Occipital lobe (tissue), 2 donors: ENCODE measurements around the gene CTDNEP1. TPM values are rescaled to one million over a fixed set of nuclear protein-coding genes. Genes with fewer than 3 reads are reported as not detected.
"Not testable (repeated sequence)": the region's sequence is repeated elsewhere in the genome, so short reads cannot be mapped to it uniquely, and the experiment has no call there.

Experiments
- DNase-seq: peaks from one replicate; lab custom pipeline; 2025; lab: John Stamatoyannopoulos, UW
- total RNA-seq: library from RNA; depleted of rRNA; stranded (reverse); fragments of >200 nt; gene quantifications from one replicate; pipeline ENCODE4 v1.2.3, GENCODE V29; 2014

Gene CTDNEP1
- total RNA-seq, 1 donor from 2014 or later, result 26.5 TPM

GRCh38 chr17:7249214-7249613, 2.3 kb downstream of the CTDNEP1 start:
- DNase-seq, result no peak

- no peak for DNase-seq
Observed at GRCh38 chr17:7248796-7249195, 2.7 kb downstream of the CTDNEP1 start.

GRCh38 chr17:7246779-7247178, 4.8 kb downstream of the CTDNEP1 start:
- DNase-seq, result no peak

- DNase-seq, result not testable (repeated sequence)
Observed at GRCh38 chr17:7243838-7244237, 7.7 kb downstream of the CTDNEP1 start.

GRCh38 chr17:7243453-7243729, 8.1 kb downstream of the CTDNEP1 start:
- no peak for DNase-seq

- DNase-seq, result peak; percentile 88
Observed at GRCh38 chr17:7242717-7243452, 8.6 kb downstream of the CTDNEP1 start.

- peak; percentile 87 for DNase-seq
Observed at GRCh38 chr17:7241783-7242716, 9.5 kb downstream of the CTDNEP1 start, which contains the start of gene GABARAP. GABARAP (minus strand) TSS chr17:7242449; CDS start chr17:7242330, 119 bp downstream.

GRCh38 chr17:7241090-7241733, 10.3 kb downstream of the CTDNEP1 start:
- DNase-seq, result no peak

- no peak for DNase-seq
Observed at GRCh38 chr17:7240375-7240774, 11.2 kb downstream of the CTDNEP1 start.

- DNase-seq, result peak; percentile 99
Observed at GRCh38 chr17:7239091-7240027, 12.2 kb downstream of the CTDNEP1 start, which contains the start of gene PHF23. PHF23 (minus strand) TSS chr17:7239457; CDS start chr17:7239279, 178 bp downstream.

- DNase-seq, result no peak
Observed at GRCh38 chr17:7238420-7239090, 13.0 kb downstream of the CTDNEP1 start.

GRCh38 chr17:7237761-7238419, 13.6 kb downstream of the CTDNEP1 start:
- peak; percentile 33 for DNase-seq

- DNase-seq, result no peak
Observed at GRCh38 chr17:7237266-7237760, 14.2 kb downstream of the CTDNEP1 start.

- DNase-seq, result no peak
Observed at GRCh38 chr17:7236808-7237207, 14.7 kb downstream of the CTDNEP1 start.

- DNase-seq, result no peak
Observed at GRCh38 chr17:7235693-7236665, 15.6 kb downstream of the CTDNEP1 start.

- DNase-seq, result peak; percentile 92
Observed at GRCh38 chr17:7234083-7234951, 17.2 kb downstream of the CTDNEP1 start, which contains the start of gene DVL2. DVL2 (minus strand) TSS chr17:7234517; CDS start chr17:7234262, 255 bp downstream.

GRCh38 chr17:7233701-7234082, 17.8 kb downstream of the CTDNEP1 start:
- no peak for DNase-seq
